Activated naive CD4-positive, alpha-beta T cell treated with anti-CD3 and anti-CD28 coated beads, Interleukin-2, amount 50 U/mL, for 72 hours (primary cell): ENCODE measurements around the gene C2orf81. TPM values are rescaled to one million over a fixed set of nuclear protein-coding genes. Genes with fewer than 3 reads are reported as not detected.

ENCODE experiments used
- ATAC-seq, 2 donors: fragments of 150-1000 bp; cut with Tn5 transposase; 2 replicates each; pipeline ENCODE4 v1.10.0; 2021; ENCODE audit warnings: mild to moderate bottlenecking in 2 of 2, moderate library complexity in 2 of 2
- DNase-seq, 2 donors: peaks; one replicate each; pipeline ENCODE4 v3.0.0; 2021 to 2022; ENCODE audit warnings: low spot score in 2 of 2
- H3K27ac Mint-ChIP-seq, 2 donors: one replicate each; pipeline ENCODE4 v1.8.0; 2022; ENCODE audit warnings: mild to moderate bottlenecking in 2 of 2, mixed read lengths in 2 of 2
- H3K36me3 Mint-ChIP-seq, 2 donors: one replicate each; pipeline ENCODE4 v1.8.0; 2022; ENCODE audit warnings: mixed read lengths in 2 of 2
- H3K9me3 Mint-ChIP-seq, 2 donors: one replicate each; pipeline ENCODE4 v1.8.0; 2022; ENCODE audit warnings: mixed read lengths in 2 of 2
- total RNA-seq, 2 donors: library from RNA; stranded (reverse); gene quantifications; one replicate each; pipeline ENCODE4 v1.2.3, GENCODE V29; 2022

Gene C2orf81
- total RNA-seq, 2 donors from 2014 or later = 2.1 to 6.4 TPM

DNA sequence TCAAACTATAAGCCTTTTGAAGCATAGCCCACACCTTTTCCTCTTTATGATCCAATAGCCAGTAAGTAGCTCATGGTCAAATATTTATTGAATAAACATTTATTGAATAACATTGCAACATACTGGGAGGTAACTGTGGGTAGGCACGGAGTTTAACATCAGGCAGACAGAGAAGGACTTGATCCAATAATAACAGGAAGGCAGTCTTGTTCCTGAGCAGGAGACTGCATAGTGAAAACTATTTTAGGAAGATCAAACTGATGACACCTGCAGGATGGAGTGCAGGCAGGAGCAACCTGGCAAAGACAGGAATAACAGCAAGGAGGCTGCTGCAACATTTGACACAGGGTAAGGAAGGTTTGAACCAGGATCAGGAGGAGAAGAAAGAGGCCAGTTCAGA, 38.2 kb downstream of the C2orf81 start:
- DNase-seq (no peak), ATAC-seq (no peak)
- Mint-ChIP-seq H3K27ac (no peak overlapping the region), H3K36me3 (no peaks in the 10 kb centered on the region), H3K9me3 (no peaks in the 10 kb centered on the region)

DNA sequence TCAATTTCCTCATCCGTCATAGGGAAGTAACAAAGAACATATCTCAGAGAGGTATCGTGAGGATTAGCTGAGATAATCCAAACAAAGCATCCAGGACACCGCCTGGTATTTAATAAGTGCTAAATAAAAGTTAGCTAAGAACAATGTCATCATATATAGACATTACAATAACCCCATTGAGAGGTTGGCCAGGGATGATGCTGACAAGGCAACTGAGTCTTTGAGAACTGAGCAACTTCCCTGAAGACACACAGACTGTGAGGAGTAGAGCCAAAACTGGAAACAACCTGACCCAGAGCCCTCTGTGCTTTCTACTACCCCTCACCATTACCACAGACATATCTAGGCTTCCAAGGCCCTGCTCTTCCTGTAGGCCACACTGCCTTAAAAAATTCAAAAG, 39.7 kb downstream of the C2orf81 start:
- DNase-seq = no peak
- Mint-ChIP-seq H3K36me3 (no peaks in the 10 kb centered on the region), H3K27ac (peak overlapping the region in 1 of 2 donors; percentile 9)

DNA sequence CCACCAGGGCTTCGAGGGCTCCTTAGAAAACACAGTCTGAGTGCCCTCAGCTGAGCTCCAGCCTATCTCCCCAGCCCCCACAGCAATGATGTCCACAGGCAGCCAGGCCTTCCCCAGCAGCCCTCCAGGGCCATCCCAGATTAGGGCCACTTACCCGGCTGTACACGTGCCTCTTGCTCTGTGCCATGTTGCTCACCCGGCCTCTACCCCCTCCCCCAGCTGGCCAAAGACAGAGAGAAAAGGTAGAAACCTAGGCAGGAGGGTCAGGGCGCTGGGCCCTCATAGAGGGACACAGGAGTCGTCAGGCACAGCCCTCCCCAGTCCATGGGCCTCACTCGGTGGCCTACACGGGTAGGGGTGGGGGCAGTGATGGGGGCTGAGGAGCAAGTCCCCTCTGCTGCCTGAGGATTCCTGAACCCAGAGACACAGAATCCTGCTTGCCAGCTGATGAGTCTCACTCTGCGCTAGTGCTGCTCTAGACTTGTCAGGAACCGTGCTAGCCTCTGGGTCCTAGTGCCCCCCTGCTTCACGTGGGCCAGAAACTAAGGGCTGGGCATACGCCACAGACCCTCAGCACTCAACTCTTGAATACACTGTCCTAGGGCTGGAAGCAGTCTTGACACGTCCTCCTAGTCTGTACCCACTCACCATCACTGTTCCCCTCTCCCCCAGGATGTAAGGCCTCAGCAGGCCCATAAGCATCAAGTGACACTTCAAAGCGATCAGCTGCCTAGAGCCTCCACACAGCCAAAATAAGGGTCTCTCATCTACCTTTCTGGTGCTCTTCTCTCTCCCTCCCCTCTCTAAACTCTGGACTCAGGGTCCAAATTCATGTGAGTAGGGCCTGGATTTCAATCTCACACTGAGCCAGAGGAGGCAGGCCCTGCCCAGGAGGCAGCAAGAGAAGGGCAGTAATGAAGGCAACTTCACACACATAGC, 41.3 kb downstream of the C2orf81 start, which contains the start of gene DCTN1:
Gene DCTN1 (minus strand): TSS at position 461 of the 939 bp plus-strand sequence. CDS start 274 bp downstream, at position 187.
- ATAC-seq (peak; percentile 33 to 78), DNase-seq (peak in 1 of 2 donors; percentile 27)
- Mint-ChIP-seq H3K27ac (peak within 1 kb of the TSS; percentile 65 to 81), H3K9me3 (no peaks in the 10 kb centered on the region), H3K36me3 (no peaks in the 10 kb centered on the region)

More for the DNA sequence above, 39.7 kb downstream of the C2orf81 start:
- ATAC-seq = no peak
- no peaks in the 10 kb centered on the region for H3K9me3 Mint-ChIP-seq

DNA sequence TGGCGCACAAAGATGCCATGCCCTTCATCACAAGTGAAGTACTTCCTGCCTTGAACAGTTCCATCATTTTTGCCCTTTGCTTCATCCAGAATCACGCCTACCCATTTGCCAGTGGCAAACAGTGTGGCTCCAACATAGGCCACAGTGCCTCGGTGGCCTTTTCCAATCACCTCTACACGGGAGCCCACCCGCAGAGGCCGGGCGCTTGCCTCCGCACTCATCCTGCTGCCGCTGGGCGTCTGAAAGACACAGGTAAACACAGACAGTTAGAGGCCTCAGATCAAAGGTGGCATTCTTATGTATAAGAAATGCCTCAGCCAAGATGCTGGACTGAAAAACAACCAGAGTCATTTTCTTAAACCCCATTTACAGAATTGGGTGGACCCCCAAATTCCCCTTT, 43.4 kb downstream of the C2orf81 start:
- H3K27ac Mint-ChIP-seq = peak overlapping the region in 1 of 2 donors; percentile 26
- no peaks in the 10 kb centered on the region for H3K36me3 Mint-ChIP-seq
- no peaks in the 10 kb centered on the region for H3K9me3 Mint-ChIP-seq
- no peak for DNase-seq
- ATAC-seq = no peak

DNA sequence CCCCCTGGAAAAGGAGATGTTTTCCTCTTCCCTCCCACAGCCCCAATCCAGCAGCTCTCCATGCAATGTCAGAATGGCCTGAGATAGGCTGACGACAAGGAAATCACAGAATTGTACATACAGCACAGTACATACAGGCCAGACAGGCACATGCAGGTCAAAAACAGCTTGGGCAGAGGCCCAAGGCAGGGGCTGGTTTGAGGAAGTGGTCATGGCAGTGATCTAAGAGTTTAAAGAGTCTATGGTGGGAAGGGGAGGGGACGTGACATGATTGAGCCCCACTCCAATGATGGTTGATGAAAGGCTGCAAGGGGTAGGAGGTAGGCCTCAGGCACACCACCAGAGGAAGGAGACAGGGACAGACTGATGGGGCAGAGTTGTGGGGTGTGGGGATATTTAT, 45.6 kb downstream of the C2orf81 start:
- no peak for ATAC-seq
- Mint-ChIP-seq H3K9me3 (no peaks in the 10 kb centered on the region), H3K36me3 (peaks cover 0 to 4% of the 10 kb centered on the region in 2 donors), H3K27ac (peak overlapping the region in 1 of 2 donors; percentile 92)
- no peak for DNase-seq

DNA sequence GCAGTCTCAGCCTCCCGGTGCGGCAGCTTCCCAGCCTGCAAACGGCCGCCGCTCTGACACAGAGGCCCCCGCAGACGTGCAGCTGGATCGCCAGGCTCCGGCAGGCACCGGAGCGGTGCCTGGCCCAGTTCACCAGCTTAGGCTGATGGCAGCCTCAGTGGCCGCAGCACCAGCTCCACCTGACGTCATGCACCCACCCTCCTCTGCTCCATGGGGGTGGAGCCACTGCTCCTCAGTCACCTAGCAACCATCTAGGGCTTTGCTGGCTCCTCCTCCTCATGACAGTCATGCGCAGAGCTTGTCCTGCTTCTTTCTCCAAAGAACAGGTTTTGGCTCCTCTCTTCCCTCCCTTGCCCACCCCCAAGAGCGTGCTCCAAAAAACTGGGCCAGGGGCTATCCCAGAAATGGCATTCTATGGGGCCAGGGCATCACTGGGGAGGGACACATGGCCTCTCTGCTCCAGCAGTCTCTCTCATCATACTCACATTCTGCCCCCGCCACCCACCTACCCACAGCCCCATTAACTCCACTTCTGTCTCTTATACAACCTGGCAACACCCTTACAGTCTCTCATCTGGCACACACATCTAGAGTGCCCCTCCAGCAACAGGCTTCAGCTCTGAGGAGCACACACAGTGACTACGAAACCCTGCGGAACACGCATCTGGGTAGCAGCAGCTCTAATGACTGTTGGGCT, 46.8 kb downstream of the C2orf81 start:
- no peak overlapping the region for H3K27ac Mint-ChIP-seq
- ATAC-seq (no peak), DNase-seq (no peak)
- no peaks in the 10 kb centered on the region for H3K9me3 Mint-ChIP-seq
- H3K36me3 Mint-ChIP-seq = peaks cover 0 to 6% of the 10 kb centered on the region in 2 donors

DNA sequence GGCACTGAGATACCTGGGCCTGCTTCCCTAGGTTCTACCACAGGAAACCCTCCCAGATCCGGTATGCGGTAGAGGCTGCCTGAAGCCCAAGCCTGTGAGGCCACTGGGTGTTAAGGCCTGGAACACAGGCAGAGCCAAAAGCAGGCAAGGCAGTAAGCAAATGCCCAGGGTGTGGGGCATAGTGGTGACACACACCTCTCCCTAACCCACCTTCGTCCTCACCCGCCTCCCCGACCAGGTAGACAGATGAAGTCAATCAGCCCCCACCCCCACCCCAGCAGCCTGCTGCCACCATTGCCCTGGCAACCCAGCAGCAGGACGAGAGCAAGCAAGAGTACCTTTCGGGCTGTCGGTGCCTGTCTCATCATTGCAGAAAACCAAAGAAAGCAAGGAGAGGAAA, 47.4 kb downstream of the C2orf81 start:
- ATAC-seq (no peak), DNase-seq (no peak)
- H3K36me3 Mint-ChIP-seq = peaks cover 0 to 6% of the 10 kb centered on the region in 2 donors
- H3K27ac Mint-ChIP-seq = no peak overlapping the region
- H3K9me3 Mint-ChIP-seq = no peaks in the 10 kb centered on the region

DNA sequence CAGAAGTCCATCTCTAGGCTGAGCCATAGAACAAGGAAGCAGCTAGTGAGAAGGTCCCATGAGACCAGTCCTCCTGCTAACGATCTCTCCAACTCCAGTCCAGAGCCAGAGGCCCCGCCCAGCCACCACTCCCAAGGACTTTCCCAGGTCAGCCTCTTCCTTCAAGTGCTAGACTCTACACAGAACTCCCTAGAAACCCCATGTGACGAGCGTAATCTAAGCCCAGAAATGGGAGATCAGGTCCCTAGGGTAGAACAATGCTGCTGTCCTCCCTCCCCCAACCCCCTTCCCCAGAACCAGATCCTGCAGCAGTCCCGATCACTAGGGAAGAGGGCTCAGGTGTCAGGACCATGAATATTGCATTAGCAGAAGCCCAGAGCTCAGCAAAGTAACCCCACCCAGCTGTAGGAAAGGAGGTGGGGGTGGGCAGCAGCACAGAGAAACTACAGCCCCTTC, 48.2 kb downstream of the C2orf81 start:
- no peak for ATAC-seq
- H3K27ac Mint-ChIP-seq = no peak overlapping the region
- no peak for DNase-seq
- H3K9me3 Mint-ChIP-seq = no peaks in the 10 kb centered on the region
- peaks cover 0 to 6% of the 10 kb centered on the region in 2 donors for H3K36me3 Mint-ChIP-seq

DNA sequence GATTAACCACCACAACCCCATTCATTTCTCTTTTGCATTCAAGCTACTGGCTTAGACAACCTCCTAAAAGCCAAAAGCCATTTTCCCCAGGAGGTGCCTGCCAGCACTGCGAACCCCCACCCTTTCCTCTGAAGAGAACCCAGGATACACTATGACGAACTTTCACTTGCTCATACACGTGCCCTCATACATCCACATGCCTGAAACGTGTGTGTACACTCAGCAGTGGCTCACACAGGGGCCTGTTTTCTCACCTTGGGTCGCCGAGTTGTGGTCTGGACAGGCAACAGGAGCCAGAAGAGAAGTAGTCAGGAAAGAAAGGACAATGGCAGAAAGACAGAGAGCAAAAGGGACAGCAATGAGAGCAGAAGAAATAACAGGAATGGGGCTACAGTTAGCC, 48.7 kb downstream of the C2orf81 start:
- H3K27ac Mint-ChIP-seq = peak overlapping the region in 1 of 2 donors; percentile 57
- ATAC-seq (no peak), DNase-seq (no peak)
- H3K9me3 Mint-ChIP-seq = no peaks in the 10 kb centered on the region
- H3K36me3 Mint-ChIP-seq = peaks cover 0 to 6% of the 10 kb centered on the region in 2 donors

DNA sequence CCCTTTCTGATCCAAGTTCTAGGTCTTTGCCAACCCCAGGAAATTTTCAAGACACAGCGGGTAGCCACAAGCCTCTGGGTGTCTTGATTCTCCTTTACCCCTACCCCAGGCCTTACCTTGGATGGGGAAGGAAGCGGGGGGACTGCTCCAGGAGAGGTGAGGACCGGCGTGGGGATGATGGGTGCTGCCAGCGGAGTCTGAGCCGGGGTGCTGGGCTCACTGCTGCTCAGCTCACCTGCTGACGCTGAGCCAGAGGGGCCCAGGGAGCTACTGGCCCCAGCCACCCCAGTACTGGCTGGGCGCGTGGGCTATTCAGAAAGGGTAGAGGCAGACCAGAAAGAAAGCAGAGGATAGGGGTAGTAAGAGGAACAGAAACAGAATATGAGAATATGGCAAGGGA, 50.0 kb downstream of the C2orf81 start:
- no peak for DNase-seq
- ATAC-seq = no peak
- H3K36me3 Mint-ChIP-seq = peaks cover 0 to 6% of the 10 kb centered on the region in 2 donors
- H3K9me3 Mint-ChIP-seq = no peaks in the 10 kb centered on the region
- no peak overlapping the region for H3K27ac Mint-ChIP-seq

DNA sequence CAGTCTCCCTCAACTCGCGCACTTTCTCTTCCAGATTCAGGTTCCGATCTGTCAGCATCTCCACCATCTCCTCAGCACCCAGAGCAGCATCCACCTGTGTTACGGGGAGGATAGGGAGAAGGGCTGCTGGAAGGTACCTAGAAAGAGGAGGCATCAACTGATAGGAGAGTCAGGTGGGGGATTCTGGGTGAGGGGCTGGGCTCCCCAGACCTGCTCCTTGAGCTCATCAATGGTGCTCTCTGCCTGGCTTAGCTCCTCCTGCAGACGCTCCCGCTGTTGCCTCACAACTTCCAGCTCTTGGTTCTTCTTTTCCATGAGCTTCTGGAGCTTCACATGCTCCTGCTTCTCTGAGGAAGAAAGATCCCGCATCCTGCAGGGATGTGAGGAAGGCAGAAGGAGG, 51.4 kb downstream of the C2orf81 start:
- Mint-ChIP-seq H3K9me3 (no peaks in the 10 kb centered on the region), H3K27ac (no peak overlapping the region), H3K36me3 (peaks cover 0 to 6% of the 10 kb centered on the region in 2 donors)
- no peak for ATAC-seq
- DNase-seq = no peak

DNA sequence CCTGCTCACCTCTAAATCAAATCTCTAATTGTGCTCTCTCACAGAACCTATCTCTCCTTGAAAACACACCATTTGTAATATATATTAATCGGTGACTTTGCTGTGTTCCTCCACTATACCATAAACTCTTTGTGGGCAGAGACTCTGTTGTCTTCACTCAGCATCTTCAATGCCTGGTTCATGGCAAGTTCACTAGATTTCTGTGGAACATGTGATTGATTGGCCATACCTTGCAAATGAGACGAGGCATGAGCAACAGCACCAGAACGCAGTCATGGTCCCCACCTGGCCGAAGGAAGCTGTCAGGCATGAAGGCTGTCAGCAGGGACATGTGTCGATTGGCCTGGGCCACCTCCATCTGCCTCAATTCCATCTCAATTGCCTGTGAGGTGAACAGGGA, 52.9 kb downstream of the C2orf81 start:
- no peak for DNase-seq
- Mint-ChIP-seq H3K36me3 (peaks cover 0 to 6% of the 10 kb centered on the region in 2 donors), H3K27ac (no peak overlapping the region), H3K9me3 (no peaks in the 10 kb centered on the region)
- ATAC-seq = no peak

DNA sequence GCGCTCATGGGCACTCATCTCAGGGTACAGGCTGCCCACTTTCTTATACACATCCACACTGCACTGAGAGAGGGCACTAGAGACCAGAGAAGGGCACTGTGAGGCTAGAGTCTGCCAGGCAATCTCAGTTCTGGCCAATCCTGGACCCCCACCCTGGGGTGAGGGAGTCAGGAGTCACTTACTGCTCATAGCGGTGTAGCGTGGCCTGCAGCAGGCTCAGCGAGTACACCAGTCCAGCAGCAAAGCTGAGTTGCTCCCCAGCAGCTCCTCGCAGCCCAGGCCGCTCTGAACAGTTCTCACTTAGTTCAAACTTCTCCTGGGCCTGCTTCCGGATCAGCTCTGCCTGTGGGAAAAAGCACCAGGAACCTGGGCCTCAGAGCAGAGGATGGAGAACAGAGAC, 53.6 kb downstream of the C2orf81 start:
- no peak for DNase-seq
- H3K9me3 Mint-ChIP-seq = no peaks in the 10 kb centered on the region

DNA sequence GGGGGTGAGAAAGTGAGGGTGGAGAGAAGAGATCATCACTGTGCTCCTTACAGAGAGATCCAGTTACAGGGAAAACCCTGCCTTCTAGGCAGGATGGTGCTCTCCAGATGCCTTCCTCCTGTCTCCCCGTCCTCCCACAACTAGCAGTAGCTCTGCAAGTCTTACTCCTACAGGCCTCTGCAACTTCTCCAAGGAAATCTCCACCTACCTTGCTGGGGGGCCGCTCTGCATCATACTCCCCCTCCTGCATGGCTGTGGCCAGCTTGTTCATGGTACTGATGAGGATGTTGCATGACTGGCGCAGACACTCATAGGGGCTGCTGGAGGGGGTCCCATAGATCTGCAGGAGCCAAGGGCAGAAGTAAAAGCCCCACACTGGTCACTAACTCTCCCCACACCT, 55.4 kb downstream of the C2orf81 start:
- ATAC-seq = no peak
- no peak for DNase-seq
- Mint-ChIP-seq H3K27ac (peak overlapping the region in 1 of 2 donors; percentile 62), H3K9me3 (no peaks in the 10 kb centered on the region), H3K36me3 (peaks cover 0 to 4% of the 10 kb centered on the region in 2 donors)

More for the DNA sequence above, 53.6 kb downstream of the C2orf81 start:
- no peak for ATAC-seq
- no peak overlapping the region for H3K27ac Mint-ChIP-seq
- H3K36me3 Mint-ChIP-seq = peaks cover 0 to 6% of the 10 kb centered on the region in 2 donors

DNA sequence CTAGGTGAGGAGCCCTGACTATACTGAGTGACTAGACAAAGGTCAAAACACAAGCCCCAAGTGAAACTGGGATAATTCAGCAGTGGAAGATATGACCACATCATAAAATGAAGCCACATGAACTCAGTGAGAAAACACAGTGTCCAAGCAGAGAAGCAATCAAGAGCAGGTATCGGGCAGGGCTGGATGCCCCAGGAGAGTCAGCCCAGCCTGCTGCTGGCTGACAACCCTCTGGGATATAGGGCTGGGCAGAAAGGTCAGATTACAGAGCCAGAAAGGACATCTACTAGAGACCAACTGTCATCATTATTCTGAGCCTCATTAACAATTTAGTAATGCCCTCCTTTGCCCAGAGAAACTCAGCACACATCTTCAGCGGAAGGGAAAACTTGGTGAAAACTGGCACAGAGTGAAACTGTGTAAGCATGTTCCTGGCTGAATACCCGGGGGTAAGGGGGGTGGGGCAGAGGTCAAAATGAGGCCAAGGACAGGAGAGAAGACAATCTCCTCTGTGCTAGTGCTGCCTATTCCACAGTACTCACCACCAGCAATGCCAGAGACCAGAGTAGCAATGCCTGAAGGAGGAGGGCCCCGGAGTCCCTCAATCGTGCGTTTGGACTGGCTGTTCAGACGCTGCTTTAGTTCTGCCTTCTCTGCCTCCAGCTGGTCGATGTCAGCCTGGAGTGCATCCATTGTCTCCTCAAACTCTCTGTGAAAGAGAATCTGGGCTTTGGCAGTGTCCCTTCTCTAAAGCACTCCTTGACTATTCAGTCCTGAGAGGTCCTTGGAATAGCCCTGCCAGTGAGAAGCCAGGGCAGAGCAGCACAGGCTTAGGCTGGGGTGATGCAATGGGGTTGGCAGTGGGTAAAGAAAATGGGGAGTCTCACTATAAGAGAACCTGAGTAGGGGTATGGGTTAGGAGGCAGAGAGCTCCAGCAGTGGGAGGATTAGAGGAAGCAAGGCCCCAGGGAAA, 56.6 kb downstream of the C2orf81 start:
- DNase-seq (no peak), ATAC-seq (peak in 1 of 2 donors; percentile 24)
- H3K27ac Mint-ChIP-seq = peak overlapping the region in 1 of 2 donors; percentile 93
- no peaks in the 10 kb centered on the region for H3K9me3 Mint-ChIP-seq
- no peaks in the 10 kb centered on the region for H3K36me3 Mint-ChIP-seq
